ENCODE measurements around the gene PLOD3.
A peak's percentile ranks its signal among the peaks of the same experiment; 100 is the strongest.

The PLOD3 gene

GRCh38 chr7:101165958-101166647 lies 51.3 kb downstream of the PLOD3 start:
- no peak for TF ChIP-seq USF1 (IDR thresholded peaks at IDR 0.05)
- TF ChIP-seq YY1 (IDR thresholded peaks at IDR 0.05; ENCODE audit: low read depth): no peak
- no peak for TF ChIP-seq RAD21 (IDR thresholded peaks at IDR 0.05; ENCODE audit: low read depth)
- TF ChIP-seq REST (IDR thresholded peaks at IDR 0.05; ENCODE audit: low read depth): no peak
- no peak for TF ChIP-seq CEBPB (IDR thresholded peaks at IDR 0.05)
- no peak for TF ChIP-seq CREB1 (IDR thresholded peaks at IDR 0.05; ENCODE audit: low read depth)
- no peak for TF ChIP-seq TAF1 (IDR thresholded peaks at IDR 0.05; ENCODE audit: low read depth)
- no peak for TF ChIP-seq EP300 (IDR thresholded peaks at IDR 0.05; ENCODE audit: borderline replicate concordance)
- no peak for TF ChIP-seq ZBTB7A (IDR thresholded peaks at IDR 0.05; ENCODE audit: low read depth)
- no peak for TF ChIP-seq NFIC (IDR thresholded peaks at IDR 0.05)
- no peak for TF ChIP-seq TCF12 (IDR thresholded peaks at IDR 0.05; ENCODE audit: low read depth)
- TF ChIP-seq EGR1 (IDR thresholded peaks at IDR 0.05): no peak
- TF ChIP-seq TEAD4 (IDR thresholded peaks at IDR 0.05): no peak
- no peak for TF ChIP-seq MAX (IDR thresholded peaks at IDR 0.05)
- no peak for TF ChIP-seq FOXM1 (IDR thresholded peaks at IDR 0.05; ENCODE audit: borderline replicate concordance, low read depth)

- TF ChIP-seq YY1 (IDR thresholded peaks at IDR 0.05; ENCODE audit: low read depth) (no peak), TEAD4 (IDR thresholded peaks at IDR 0.05) (0 out of 2 replicates have a peak, but pooled peaks have one; percentile 17), RAD21 (IDR thresholded peaks at IDR 0.05; ENCODE audit: low read depth) (no peak), MAX (IDR thresholded peaks at IDR 0.05) (peak; percentile 77), FOXM1 (IDR thresholded peaks at IDR 0.05; ENCODE audit: borderline replicate concordance, low read depth) (no peak), ZBTB7A (IDR thresholded peaks at IDR 0.05; ENCODE audit: low read depth) (no peak), EGR1 (IDR thresholded peaks at IDR 0.05) (no peak), CEBPB (IDR thresholded peaks at IDR 0.05) (no peak), TAF1 (IDR thresholded peaks at IDR 0.05; ENCODE audit: low read depth) (no peak), REST (IDR thresholded peaks at IDR 0.05; ENCODE audit: low read depth) (peak; percentile 100), USF1 (IDR thresholded peaks at IDR 0.05) (peak; percentile 99), EP300 (IDR thresholded peaks at IDR 0.05; ENCODE audit: borderline replicate concordance) (no peak), TCF12 (IDR thresholded peaks at IDR 0.05; ENCODE audit: low read depth) (no peak), CREB1 (IDR thresholded peaks at IDR 0.05; ENCODE audit: low read depth) (peak; percentile 51), NFIC (IDR thresholded peaks at IDR 0.05) (no peak)
These were observed 52.1 kb downstream of the PLOD3 start, which contains the start of gene VGF for GRCh38 chr7:101165075-101165957. TSS of gene VGF (minus strand) at chr7:101165569. CDS start at chr7:101164843, 726 bp downstream.

GRCh38 chr7:101164071-101164840 lies 53.1 kb downstream of the PLOD3 start:
- TF ChIP-seq REST (IDR thresholded peaks at IDR 0.05; ENCODE audit: low read depth): peak; percentile 94
- no peak for TF ChIP-seq EGR1 (IDR thresholded peaks at IDR 0.05)
- TF ChIP-seq CEBPB (IDR thresholded peaks at IDR 0.05): no peak
- peak; percentile 38; the same call in 1 of the 2 replicates for TF ChIP-seq TEAD4 (IDR thresholded peaks at IDR 0.05)
- TF ChIP-seq MAX (IDR thresholded peaks at IDR 0.05): peak; percentile 67
